Common myeloid progenitor, CD34-positive (primary cell): Measurements from ENCODE around the gene AGBL1.

Experiments used
- CTCF ChIA-PET: fragments of 350-600 bp; sonication (Branson Sonifier 250); formaldehyde crosslinking; loops from one replicate; lab custom pipeline; 2021; ENCODE audit warnings: antibody characterized with exemption; lab: Charles Lee
- POLR2A ChIA-PET: fragments of 350-600 bp; sonication (Branson Sonifier 250); formaldehyde crosslinking; loops from one replicate; lab custom pipeline; 2021; ENCODE audit warnings: antibody characterized with exemption; lab: Charles Lee
- DNase-seq, 3 donors: peaks; one replicate each; pipeline versions ENCODE4 v3.0.0 to v3.0.0-alpha.2; 2013
- H3K27ac ChIP-seq, 2 experiments: 1 replicate in 1 of 2; 2 replicates in 1 of 2; pipeline ENCODE4 v1.7.0; 2013; ENCODE audit warnings: inconsistent platforms in 2 of 2, low read length in 2 of 2, mild to moderate bottlenecking in 2 of 2, low read depth in 1 of 2, moderate library complexity in 1 of 2; ENCODE audit not compliant: severe bottlenecking in 2 of 2, insufficient read depth in 1 of 2, poor library complexity in 1 of 2
- H3K27me3 ChIP-seq, 5 experiments: replicated peaks in 2 of 5; 1 replicate in 3 of 5; 2 replicates in 2 of 5; pipeline versions ENCODE4 v1.6.1 to v1.7.0; 2013; ENCODE audit warnings: low read length in 4 of 5, mild to moderate bottlenecking in 2 of 5, moderate library complexity in 2 of 5, inconsistent platforms in 1 of 5; ENCODE audit not compliant: insufficient read depth in 5 of 5, control insufficient read depth in 4 of 5
- H3K36me3 ChIP-seq, 4 experiments: 1 replicate in 2 of 4; 2 replicates in 2 of 4; pipeline versions ENCODE4 v1.6.1 to v1.7.0; 2013; ENCODE audit warnings: low read length in 3 of 4, control low read depth in 1 of 4, mild to moderate bottlenecking in 1 of 4; ENCODE audit not compliant: control insufficient read depth in 4 of 4, insufficient read depth in 4 of 4
- H3K4me1 ChIP-seq, 4 experiments: 1 replicate in 3 of 4; 2 replicates in 1 of 4; pipeline versions ENCODE4 v1.6.1 to v1.7.1; 2013; ENCODE audit warnings: low read length in 3 of 4, mild to moderate bottlenecking in 3 of 4, control low read depth in 1 of 4, inconsistent platforms in 1 of 4, moderate library complexity in 1 of 4; ENCODE audit not compliant: control insufficient read depth in 4 of 4, insufficient read depth in 4 of 4; ENCODE audit errors: control extremely low read depth in 1 of 4
- H3K4me3 ChIP-seq, 7 experiments: 1 replicate in 4 of 7; 2 replicates in 3 of 7; pipeline versions ENCODE4 v1.5.1 to v1.7.0; 2013; ENCODE audit warnings: mild to moderate bottlenecking in 7 of 7, low read length in 6 of 7, moderate library complexity in 6 of 7, inconsistent platforms in 2 of 7, low read depth in 2 of 7, control low read depth in 1 of 7; ENCODE audit not compliant: insufficient read depth in 4 of 7, control insufficient read depth in 1 of 7; ENCODE audit errors: extremely low read depth in 1 of 7
- H3K9me3 ChIP-seq, 5 experiments: 1 replicate in 4 of 5; 2 replicates in 1 of 5; pipeline versions ENCODE4 v1.6.1 to v1.7.1; 2013; ENCODE audit warnings: low read length in 4 of 5, mild to moderate bottlenecking in 2 of 5, inconsistent platforms in 1 of 5, low read depth in 1 of 5, moderate library complexity in 1 of 5; ENCODE audit not compliant: control insufficient read depth in 4 of 5, insufficient read depth in 2 of 5; ENCODE audit errors: control extremely low read depth in 1 of 5
- WGBS: methylation state at CpG from one replicate; pipeline ENCODE4 v1.1.5; 2013; ENCODE audit not compliant: insufficient coverage; 5-methylcytosine and 5-hydroxymethylcytosine counted together

The AGBL1 gene

GRCh38 chr15:86082619-86083380 is 3.1 kb downstream of the AGBL1 start:
- no peaks in the 10 kb centered on the region for H3K36me3 ChIP-seq
- no peak overlapping the region for H3K27ac ChIP-seq
- ChIA-PET POLR2A (no interaction called here), CTCF (no interaction called here)
- H3K27me3 ChIP-seq = peaks cover 0 to 2% (median 0%) of the 10 kb centered on the region in 5 experiments
- peak; percentile 31 to 52 (median 39) for DNase-seq
- H3K4me1 ChIP-seq = peaks cover 0 to 13% (median 0%) of the 10 kb centered on the region in 4 experiments
- WGBS = 29% methylated on average over 8 of the region's 13 CpGs
- H3K4me3 ChIP-seq = peak overlapping the region in 1 of 7 experiments; percentile 13
- no peaks in the 10 kb centered on the region for H3K9me3 ChIP-seq

- DNase-seq = no peak
- CTCF ChIA-PET = no interaction called here
- H3K4me1 ChIP-seq = peaks cover 0 to 6% (median 0%) of the 10 kb centered on the region in 4 experiments
- H3K36me3 ChIP-seq = no peaks in the 10 kb centered on the region
- no peak overlapping the region for H3K4me3 ChIP-seq
- no peaks in the 10 kb centered on the region for H3K9me3 ChIP-seq
- H3K27ac ChIP-seq = no peak overlapping the region
- H3K27me3 ChIP-seq = peaks cover 0 to 2% (median 0%) of the 10 kb centered on the region in 5 experiments
- POLR2A ChIA-PET = no interaction called here
These were observed 8.1 kb downstream of the AGBL1 start for GRCh38 chr15:86087808-86088207.

GRCh38 chr15:86089422-86089821 is 9.8 kb downstream of the AGBL1 start:
- WGBS = 49% methylated on average over 4 of the region's 4 CpGs
- DNase-seq = no peak
- POLR2A ChIA-PET = no interaction called here
- Histone ChIP-seq H3K9me3 (no peaks in the 10 kb centered on the region), H3K27me3 (peaks cover 0 to 3% (median 0%) of the 10 kb centered on the region in 5 experiments), H3K4me3 (no peak overlapping the region), H3K27ac (no peak overlapping the region), H3K4me1 (no peaks in the 10 kb centered on the region), H3K36me3 (no peaks in the 10 kb centered on the region)
- CTCF ChIA-PET = no interaction called here

- H3K4me1 ChIP-seq = no peaks in the 10 kb centered on the region
- no peaks in the 10 kb centered on the region for H3K36me3 ChIP-seq
- 98% methylated on average over 4 of the region's 5 CpGs for WGBS
- H3K27me3 ChIP-seq = no peaks in the 10 kb centered on the region
- peaks cover 0 to 6% (median 0%) of the 10 kb centered on the region in 5 experiments for H3K9me3 ChIP-seq
- no peak overlapping the region for H3K4me3 ChIP-seq
- ChIA-PET POLR2A (no interaction called here), CTCF (no interaction called here)
- H3K27ac ChIP-seq = no peak overlapping the region
- no peak for DNase-seq
These were observed 22.1 kb downstream of the AGBL1 start for GRCh38 chr15:86101818-86102217.

GRCh38 chr15:86103825-86104224 is 24.2 kb downstream of the AGBL1 start:
- POLR2A ChIA-PET = no interaction called here

GRCh38 chr15:86106306-86106705 is 26.6 kb downstream of the AGBL1 start:
- ChIA-PET CTCF (no interaction called here), POLR2A (no interaction called here)
- Histone ChIP-seq H3K4me1 (no peaks in the 10 kb centered on the region), H3K4me3 (peak overlapping the region in 1 of 7 experiments; percentile 6), H3K9me3 (peaks cover 0 to 6% (median 0%) of the 10 kb centered on the region in 5 experiments), H3K27me3 (peaks cover 0 to 2% (median 0%) of the 10 kb centered on the region in 5 experiments), H3K36me3 (no peaks in the 10 kb centered on the region), H3K27ac (no peak overlapping the region)
- no peak for DNase-seq
- 100% methylated on average over 2 of the region's 4 CpGs for WGBS

More at GRCh38 chr15:86103825-86104224, 24.2 kb downstream of the AGBL1 start:
- Histone ChIP-seq H3K27me3 (no peaks in the 10 kb centered on the region), H3K27ac (no peak overlapping the region), H3K4me1 (no peaks in the 10 kb centered on the region), H3K9me3 (peaks cover 0 to 6% (median 0%) of the 10 kb centered on the region in 5 experiments), H3K4me3 (no peak overlapping the region), H3K36me3 (no peaks in the 10 kb centered on the region)
- no peak for DNase-seq
- CTCF ChIA-PET = no interaction called here
- WGBS = 100% methylated on average over 1 of the region's 2 CpGs

- POLR2A ChIA-PET = no interaction called here
- no peak overlapping the region for H3K4me3 ChIP-seq
- no peaks in the 10 kb centered on the region for H3K36me3 ChIP-seq
- peaks cover 0 to 3% (median 0%) of the 10 kb centered on the region in 5 experiments for H3K27me3 ChIP-seq
- DNase-seq = no peak
- no peak overlapping the region for H3K27ac ChIP-seq
- no peaks in the 10 kb centered on the region for H3K9me3 ChIP-seq
- H3K4me1 ChIP-seq = no peaks in the 10 kb centered on the region
- CTCF ChIA-PET = no interaction called here
- WGBS = 100% methylated on average over 2 of the region's 4 CpGs
These were observed 35.6 kb downstream of the AGBL1 start for GRCh38 chr15:86115145-86115801.
